Measurements from ENCODE around the gene IFIT3.
A peak's percentile ranks its signal among the peaks of the same experiment; 100 is the strongest.

The IFIT3 gene

DNA sequence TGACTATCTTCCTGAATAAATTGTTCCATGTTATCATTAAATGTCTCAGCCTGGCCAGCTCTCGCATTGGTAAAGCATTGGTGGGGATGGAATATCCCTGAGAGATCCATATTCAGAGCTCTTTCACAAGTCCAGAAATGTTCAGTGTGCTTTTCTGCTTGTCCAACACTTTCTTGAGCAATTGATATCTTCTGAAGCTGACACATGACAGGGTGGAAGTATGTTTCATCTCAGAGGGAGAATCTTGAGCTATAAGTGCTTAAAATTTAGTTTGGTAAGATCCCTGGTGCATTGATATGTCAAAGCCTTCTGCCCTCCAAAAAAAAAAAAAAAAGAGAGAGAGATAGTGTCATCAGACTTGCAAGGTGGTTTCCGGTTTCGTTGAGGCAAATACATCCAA, 7.4 kb downstream of the IFIT3 start:
- no peak for DNase-seq (ENCODE audit: low read depth)

DNA sequence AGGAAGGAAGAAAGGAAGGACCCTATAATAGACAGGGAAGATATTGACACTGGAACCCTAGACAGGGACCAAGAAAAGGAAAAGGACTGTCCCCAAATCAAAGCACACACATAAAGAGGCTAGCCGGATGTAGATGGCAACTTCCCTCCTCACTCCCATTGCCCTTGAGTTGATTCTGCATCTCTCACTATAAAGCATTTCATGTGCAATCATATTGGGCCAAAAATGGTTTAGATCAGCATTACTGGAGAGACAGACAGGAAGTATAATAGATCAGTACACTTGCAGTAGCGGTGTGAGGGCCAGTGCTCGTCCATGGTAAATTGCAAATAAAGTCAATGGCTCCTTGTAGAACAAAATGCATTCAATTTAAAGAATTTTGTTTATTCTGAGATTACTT, 8.4 kb downstream of the IFIT3 start:
- no peak for DNase-seq (ENCODE audit: low read depth)

DNA sequence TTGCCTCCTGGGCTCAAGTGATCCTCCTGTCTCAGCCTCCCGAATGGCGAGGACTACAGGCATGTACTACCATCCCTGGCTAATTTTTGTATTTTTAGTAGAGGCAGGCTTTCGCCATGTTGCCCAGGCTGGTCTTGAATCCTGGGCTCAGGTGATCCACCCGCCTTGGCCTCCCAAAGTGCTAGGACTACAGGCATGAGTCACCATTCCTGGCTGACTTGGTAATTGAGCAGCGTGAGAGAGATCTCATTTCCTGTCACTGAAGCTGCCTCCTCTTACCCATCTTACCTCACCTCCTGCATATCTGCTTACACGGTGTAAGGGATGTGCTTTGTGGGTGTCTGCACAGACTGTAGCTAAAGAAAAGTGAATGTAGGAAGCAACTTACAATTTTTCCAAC, 9.7 kb downstream of the IFIT3 start:
- DNase-seq (ENCODE audit: low read depth) = peak; percentile 96

DNA sequence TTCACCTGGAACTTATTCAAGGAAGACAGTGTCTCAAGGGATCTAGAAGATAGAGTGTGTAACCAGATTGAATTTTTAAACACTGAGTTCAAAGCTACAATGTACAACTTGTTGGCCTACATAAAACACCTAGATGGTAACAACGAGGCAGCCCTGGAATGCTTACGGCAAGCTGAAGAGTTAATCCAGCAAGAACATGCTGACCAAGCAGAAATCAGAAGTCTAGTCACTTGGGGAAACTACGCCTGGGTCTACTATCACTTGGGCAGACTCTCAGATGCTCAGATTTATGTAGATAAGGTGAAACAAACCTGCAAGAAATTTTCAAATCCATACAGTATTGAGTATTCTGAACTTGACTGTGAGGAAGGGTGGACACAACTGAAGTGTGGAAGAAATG, 10.9 kb downstream of the IFIT3 start:
- DNase-seq (ENCODE audit: low read depth) = no peak

DNA sequence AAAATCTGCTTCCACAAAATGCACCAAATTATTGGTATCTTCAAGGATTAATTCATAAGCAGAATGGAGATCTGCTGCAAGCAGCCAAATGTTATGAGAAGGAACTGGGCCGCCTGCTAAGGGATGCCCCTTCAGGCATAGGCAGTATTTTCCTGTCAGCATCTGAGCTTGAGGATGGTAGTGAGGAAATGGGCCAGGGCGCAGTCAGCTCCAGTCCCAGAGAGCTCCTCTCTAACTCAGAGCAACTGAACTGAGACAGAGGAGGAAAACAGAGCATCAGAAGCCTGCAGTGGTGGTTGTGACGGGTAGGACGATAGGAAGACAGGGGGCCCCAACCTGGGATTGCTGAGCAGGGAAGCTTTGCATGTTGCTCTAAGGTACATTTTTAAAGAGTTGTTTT, 12.1 kb downstream of the IFIT3 start:
- no peak for DNase-seq (ENCODE audit: low read depth)

- no peak for DNase-seq (ENCODE audit: low read depth)
Measured at GRCh38 chr10:89341649-89342048, 13.9 kb downstream of the IFIT3 start.

GRCh38 chr10:89342206-89342958, 14.6 kb downstream of the IFIT3 start:
- DNase-seq (ENCODE audit: low read depth) = peak; percentile 96

- DNase-seq (ENCODE audit: low read depth) = no peak
Measured at GRCh38 chr10:89343089-89343767, 15.4 kb downstream of the IFIT3 start.

GRCh38 chr10:89344156-89344555, 16.4 kb downstream of the IFIT3 start:
- DNase-seq (ENCODE audit: low read depth) = no peak

GRCh38 chr10:89345367-89346000, 17.7 kb downstream of the IFIT3 start:
- no peak for DNase-seq (ENCODE audit: low read depth)

GRCh38 chr10:89346405-89347254, 18.8 kb downstream of the IFIT3 start:
- peak; percentile 90 for DNase-seq (ENCODE audit: low read depth)

DNA sequence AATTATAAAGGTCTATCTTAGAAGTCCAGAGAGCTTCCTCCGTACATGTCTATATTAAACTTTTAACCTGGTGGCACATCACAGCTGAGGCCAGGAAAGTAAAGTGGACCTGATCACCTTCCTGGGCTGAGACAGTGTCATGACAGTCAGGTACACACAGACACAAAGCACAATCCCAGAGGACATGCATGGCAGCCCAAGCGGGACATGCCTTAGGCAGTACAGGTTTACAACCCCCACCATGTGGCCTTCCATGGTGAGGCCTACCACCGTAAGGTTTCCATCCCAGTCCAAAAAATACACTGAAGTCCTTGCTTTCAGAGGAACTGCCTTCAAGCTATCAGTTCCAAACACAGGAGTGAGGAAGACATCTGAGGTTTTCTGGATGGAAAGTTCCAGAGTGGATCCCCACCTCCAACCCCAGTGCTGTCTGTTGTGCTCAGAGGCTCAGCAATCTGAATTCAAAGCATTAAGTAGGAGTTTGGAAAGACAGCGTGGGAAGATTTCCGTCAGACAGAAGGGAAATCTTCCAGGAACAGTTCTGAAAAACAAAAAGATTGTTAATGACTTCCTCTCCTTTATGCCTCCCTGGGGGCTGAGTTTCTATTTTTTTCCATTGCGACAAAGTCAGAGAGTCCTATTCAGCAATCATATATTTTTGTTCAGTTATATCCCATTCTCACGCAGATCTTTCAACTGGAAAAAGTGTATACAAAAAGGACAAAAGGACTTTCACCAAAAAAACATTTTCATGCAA, 20.1 kb downstream of the IFIT3 start:
- no peak for DNase-seq (ENCODE audit: low read depth)

DNA sequence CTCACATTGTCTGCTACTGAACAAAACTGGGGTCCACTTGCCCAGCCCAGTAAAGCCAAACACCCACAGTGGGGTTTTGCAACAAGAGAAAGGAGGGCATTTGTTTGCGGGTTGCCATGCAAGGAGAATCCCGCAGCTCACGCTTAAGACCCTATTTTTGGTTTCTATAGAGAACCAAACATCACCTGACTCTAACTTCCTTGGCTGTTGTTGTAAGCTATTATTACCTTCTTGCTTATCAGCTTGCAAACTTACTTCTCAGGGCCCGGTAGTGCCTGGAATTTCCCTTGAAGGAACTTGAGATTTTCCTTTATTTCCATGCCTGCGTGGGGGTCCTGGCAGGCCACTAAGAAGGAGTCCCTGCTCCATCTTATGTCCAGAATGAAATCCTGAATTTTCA, 20.7 kb downstream of the IFIT3 start:
- no peak for DNase-seq (ENCODE audit: low read depth)

GRCh38 chr10:89348975-89349374, 21.2 kb downstream of the IFIT3 start:
- no peak for DNase-seq (ENCODE audit: low read depth)

GRCh38 chr10:89350631-89351315, 23.0 kb downstream of the IFIT3 start:
- peak; percentile 42 for DNase-seq (ENCODE audit: low read depth)

DNA sequence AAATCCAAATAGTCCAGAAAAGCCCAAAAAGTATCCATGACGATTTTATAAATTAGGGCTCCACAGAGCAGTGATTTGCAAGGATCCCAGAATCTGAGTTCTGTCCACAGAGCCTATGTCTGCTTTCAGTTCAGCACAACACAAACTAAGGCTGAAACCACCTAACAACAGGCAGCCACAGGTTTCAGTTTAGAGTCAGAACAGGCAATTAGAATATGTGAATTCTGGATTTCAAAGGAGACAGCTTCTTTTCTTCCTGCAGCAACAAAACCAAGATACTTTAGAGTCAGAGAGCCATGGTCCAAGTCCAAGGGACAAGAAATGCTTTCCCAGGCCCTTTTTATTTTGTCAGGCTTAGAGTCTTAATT, 23.6 kb downstream of the IFIT3 start:
- DNase-seq (ENCODE audit: low read depth) = peak; percentile 63

- peak; percentile 98 for DNase-seq (ENCODE audit: low read depth)
Measured at GRCh38 chr10:89351780-89352597, 24.2 kb downstream of the IFIT3 start.

DNA sequence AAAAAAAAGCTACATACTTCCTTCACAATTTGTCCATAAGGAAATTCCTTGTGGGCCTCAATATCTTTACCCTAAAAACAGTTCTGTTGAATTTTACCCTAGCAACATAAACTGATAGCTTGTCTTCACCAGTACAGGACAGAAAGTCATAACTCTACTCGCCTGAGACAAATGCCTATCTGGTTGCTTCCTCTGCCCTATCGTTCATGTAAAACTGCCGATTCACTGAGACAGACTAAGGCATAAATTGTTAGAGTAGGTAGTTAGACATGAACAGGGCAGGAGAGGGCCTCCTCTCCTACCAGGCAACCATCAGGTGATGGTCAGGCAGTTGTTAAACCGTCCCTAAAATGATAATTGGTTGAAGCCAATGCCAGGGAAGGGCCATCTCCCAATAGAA, 25.0 kb downstream of the IFIT3 start:
- DNase-seq (ENCODE audit: low read depth) = peak; percentile 25

- DNase-seq (ENCODE audit: low read depth) = peak; percentile 83
Measured at GRCh38 chr10:89355394-89355931, 27.7 kb downstream of the IFIT3 start.

DNA sequence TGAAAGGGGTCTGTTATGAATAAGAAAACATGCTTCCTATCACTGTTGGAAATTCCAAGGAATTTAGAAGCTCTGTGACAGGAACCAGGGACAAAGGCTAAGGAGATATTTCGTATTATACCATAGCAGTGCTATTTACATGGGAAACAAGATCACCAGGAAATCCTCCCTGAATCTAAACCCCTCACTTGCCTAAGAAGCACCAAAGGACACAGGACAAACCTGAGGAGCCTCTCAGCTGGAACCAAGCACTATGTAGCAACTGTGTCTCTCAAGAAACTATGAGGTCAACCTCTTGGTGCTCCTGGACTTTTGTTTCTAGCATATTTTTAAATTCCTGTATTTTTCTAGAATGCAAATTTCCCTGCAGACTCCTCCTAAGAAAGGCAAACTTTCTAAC, 29.3 kb downstream of the IFIT3 start:
- DNase-seq (ENCODE audit: low read depth) = no peak
